OCI-LY7 (cell line): ENCODE results near the gene HCN4. TPM values are rescaled to one million over a fixed set of nuclear protein-coding genes. Genes with fewer than 3 reads are reported as not detected.

Source experiments
- BruUV-seq: library from RNA; stranded (reverse); fragments of 400-500 nt; replicated peaks from 2 replicates; lab custom pipeline; 2021; lab: Mats Ljungman, UMichigan
- CTCF ChIA-PET: fragments of 300-600 bp; sonication (Branson Sonifier 250); formaldehyde crosslinking; loops from one replicate; lab custom pipeline; 2022; ENCODE audit warnings: antibody characterized with exemption; ENCODE audit not compliant: unreplicated experiment; lab: Charles Lee
- POLR2A ChIA-PET: fragments of 300-600 bp; sonication (Branson Sonifier 250); formaldehyde crosslinking; loops from one replicate; lab custom pipeline; 2022; ENCODE audit warnings: antibody characterized with exemption; lab: Charles Lee
- DNase-seq: peaks from one replicate; pipeline ENCODE4 v3.0.0-alpha.2; 2015; ENCODE audit warnings: low spot score
- H2AFZ ChIP-seq: fragments of 200-600 bp; sonication (generic), shearing (Covaris generic); 2 replicates; pipeline ENCODE4 v1.6.1; 2014; ENCODE audit warnings: mild to moderate bottlenecking, antibody characterized with exemption, low read length, moderate library complexity
- H3K27ac ChIP-seq: fragments of 200-600 bp; sonication (generic); 2 replicates; pipeline ENCODE4 v1.5.1; 2014; ENCODE audit warnings: mixed run types, low read depth, mild to moderate bottlenecking, moderate library complexity, low read length, inconsistent platforms; ENCODE audit not compliant: poor library complexity, severe bottlenecking
- H3K36me3 ChIP-seq: fragments of 200-600 bp; sonication (generic); 2 replicates; pipeline ENCODE4 v1.6.1; 2014; ENCODE audit warnings: mild to moderate bottlenecking, antibody characterized with exemption, low read length, moderate library complexity, mixed read lengths; ENCODE audit not compliant: insufficient read depth
- H3K4me1 ChIP-seq: fragments of 200-600 bp; sonication (generic); 2 replicates; pipeline ENCODE4 v1.5.1; 2014; ENCODE audit warnings: mild to moderate bottlenecking, low read length; ENCODE audit not compliant: insufficient read depth, poor library complexity, severe bottlenecking
- H3K4me2 ChIP-seq: fragments of 200-600 bp; sonication (generic); 2 replicates; pipeline ENCODE4 v1.6.1; 2014; ENCODE audit warnings: mild to moderate bottlenecking, low read length
- H3K4me3 ChIP-seq: fragments of 200-600 bp; sonication (generic); 2 replicates; pipeline ENCODE4 v1.5.1; 2014; ENCODE audit warnings: mild to moderate bottlenecking, low read depth, low read length; ENCODE audit not compliant: poor library complexity, severe bottlenecking
- H3K79me2 ChIP-seq: fragments of 200-600 bp; sonication (generic); 2 replicates; pipeline ENCODE4 v1.6.1; 2016; ENCODE audit warnings: low read depth, mild to moderate bottlenecking, low read length, moderate library complexity, mixed read lengths; ENCODE audit not compliant: insufficient read depth
- H3K9me2 ChIP-seq: fragments of 200-600 bp; sonication (generic); 2 replicates; pipeline ENCODE4 v1.6.1; 2016; ENCODE audit warnings: mild to moderate bottlenecking, low read length, mixed read lengths; ENCODE audit not compliant: insufficient read depth
- H3K9me3 ChIP-seq: fragments of 200-600 bp; sonication (generic); 2 replicates; pipeline ENCODE4 v1.6.1; 2014; ENCODE audit warnings: mild to moderate bottlenecking, mixed run types, low read length, mixed read lengths
- H4K20me1 ChIP-seq: fragments of 200-600 bp; sonication (generic); 2 replicates; pipeline ENCODE4 v1.6.1; 2014; ENCODE audit warnings: mild to moderate bottlenecking, antibody characterized with exemption, low read length, moderate library complexity, mixed read lengths; ENCODE audit not compliant: insufficient read depth
- CTCF ChIP-seq: fragments of 200-600 bp; sonication (generic); conservative IDR thresholded peaks from 2 replicates; pipeline ENCODE4 v1.5.1; 2014; ENCODE audit warnings: mild to moderate bottlenecking, antibody characterized with exemption, low read length, moderate library complexity, mixed read lengths
- EZH2phosphoT487 ChIP-seq: fragments of 200-600 bp; sonication (generic); IDR thresholded peaks from 2 replicates; pipeline ENCODE4 v1.6.1; 2018; ENCODE audit warnings: low read depth, borderline replicate concordance, mild to moderate bottlenecking, mixed run types, antibody characterized with exemption, low read length, moderate library complexity, mixed read lengths
- intact Hi-C: fragments of 100-400 bp; cut with micrococcal nuclease; formaldehyde crosslinking; loops from one replicate; pipeline ENCODE4 v1.10.0; 2022; ENCODE audit not compliant: unreplicated experiment
- total RNA-seq, 2 experiments: library from RNA; depleted of rRNA in 1 of 2; stranded (reverse); fragments of >200 nt in 1 of 2; shearing (Covaris generic) in 1 of 2; gene quantifications; 2 replicates each; pipeline ENCODE4 v1.2.3, GENCODE V29; 2014 to 2022

Gene HCN4
- total RNA-seq, 2 experiments from 2014 or later: not detected

GRCh38 chr15:73393336-73393735 is 24.6 kb upstream of the HCN4 start:
- ChIA-PET CTCF (no interaction called here), POLR2A (no interaction called here)
- Histone ChIP-seq H3K27ac (no peak overlapping the region), H2AFZ (no peak overlapping the region), H3K9me3 (no peaks in the 10 kb centered on the region), H3K4me3 (no peak overlapping the region), H3K9me2 (no peaks in the 10 kb centered on the region), H3K79me2 (no peaks in the 10 kb centered on the region), H3K4me2 (no peak overlapping the region), H4K20me1 (no peaks in the 10 kb centered on the region), H3K36me3 (no peaks in the 10 kb centered on the region), H3K4me1 (no peaks in the 10 kb centered on the region)
- TF ChIP-seq EZH2phosphoT487 (no peak), CTCF (no peak)
- DNase-seq: no peak
- no TSS peak for BruUV-seq
- intact Hi-C loops: no loop called here

GRCh38 chr15:73392025-73392424 is 23.3 kb upstream of the HCN4 start:
- no peak overlapping the region for H3K4me2 ChIP-seq
- no peak for DNase-seq
- intact Hi-C loops: no loop called here
- H3K79me2 ChIP-seq: no peaks in the 10 kb centered on the region
- no peak overlapping the region for H2AFZ ChIP-seq
- H3K27ac ChIP-seq: no peak overlapping the region
- ChIA-PET CTCF (no interaction called here), POLR2A (no interaction called here)
- no peaks in the 10 kb centered on the region for H3K4me1 ChIP-seq
- no peaks in the 10 kb centered on the region for H3K9me2 ChIP-seq
- no TSS peak for BruUV-seq
- no peak overlapping the region for H3K4me3 ChIP-seq
- H3K9me3 ChIP-seq: no peaks in the 10 kb centered on the region
- no peaks in the 10 kb centered on the region for H3K36me3 ChIP-seq
- TF ChIP-seq CTCF (no peak), EZH2phosphoT487 (no peak)
- no peaks in the 10 kb centered on the region for H4K20me1 ChIP-seq

GRCh38 chr15:73391128-73391872 is 22.5 kb upstream of the HCN4 start:
- TF ChIP-seq EZH2phosphoT487 (no peak), CTCF (no peak)
- H3K36me3 ChIP-seq: no peaks in the 10 kb centered on the region
- no peaks in the 10 kb centered on the region for H3K9me2 ChIP-seq
- no peak overlapping the region for H3K4me2 ChIP-seq
- intact Hi-C loops: no loop called here
- H3K4me1 ChIP-seq: no peaks in the 10 kb centered on the region
- H3K9me3 ChIP-seq: no peaks in the 10 kb centered on the region
- no peak overlapping the region for H3K27ac ChIP-seq
- ChIA-PET POLR2A (no interaction called here), CTCF (no interaction called here)
- no peak for DNase-seq
- no peaks in the 10 kb centered on the region for H3K79me2 ChIP-seq
- H2AFZ ChIP-seq: no peak overlapping the region
- BruUV-seq: no TSS peak
- no peak overlapping the region for H3K4me3 ChIP-seq
- no peaks in the 10 kb centered on the region for H4K20me1 ChIP-seq
